HL-60/S4 treated with retinoic acid at 250 ng/mL for 4 days and 3 days (cell line): ENCODE measurements around the gene KLF17.
"Not testable (repeated sequence)": the region's sequence is repeated elsewhere in the genome, so short reads cannot be mapped to it uniquely, and the experiment has no call there.

Experiments
- in situ Hi-C: fragments of 300-500 bp; cut with MboI; formaldehyde crosslinking; loops from 2 replicates; pipeline ENCODE4 v1.7.0; 2022; ENCODE audit warnings: low sequenced_read_pairs

The KLF17 gene

DNA sequence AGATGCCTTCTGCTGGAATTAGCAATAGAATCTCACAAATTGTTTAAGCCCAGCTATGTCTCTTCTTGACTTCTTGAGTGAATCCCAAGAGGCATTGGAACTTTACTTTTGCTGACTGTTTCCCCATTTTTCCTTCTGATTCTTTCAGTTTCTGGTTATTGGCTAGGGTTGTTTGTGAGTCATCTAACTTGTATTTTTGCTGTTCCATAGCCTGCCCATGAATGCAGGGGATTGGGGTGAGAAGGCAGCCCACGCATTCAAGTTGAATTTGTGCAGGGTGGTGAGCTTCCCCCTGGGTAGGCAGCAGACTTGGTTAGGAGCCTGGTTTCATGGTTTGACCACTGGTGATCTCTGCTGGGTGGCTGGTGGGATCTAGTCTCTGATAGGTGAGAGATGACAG lies 10.4 kb upstream of the KLF17 start:
- in situ Hi-C loops = no loop called here

DNA sequence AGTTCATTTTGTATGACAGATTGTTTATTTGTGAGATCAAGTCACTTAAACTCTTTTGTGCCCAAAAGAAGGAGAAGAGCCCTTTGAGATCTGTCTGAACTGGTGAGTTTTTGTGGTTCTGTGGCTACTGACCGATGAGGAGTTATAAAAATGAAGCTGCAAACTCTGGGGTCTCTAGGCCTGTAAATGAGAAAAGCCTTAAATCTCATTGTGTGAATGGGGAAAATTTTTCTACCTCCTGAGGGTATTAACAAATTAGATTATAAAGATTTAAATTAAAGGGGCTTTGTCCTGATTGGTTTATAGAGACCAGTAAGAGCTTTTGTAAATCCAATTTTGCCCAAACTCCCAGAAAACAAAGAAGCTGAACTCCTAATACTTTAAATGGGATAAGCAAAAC lies 9.7 kb upstream of the KLF17 start:
- in situ Hi-C loops = no loop called here

DNA sequence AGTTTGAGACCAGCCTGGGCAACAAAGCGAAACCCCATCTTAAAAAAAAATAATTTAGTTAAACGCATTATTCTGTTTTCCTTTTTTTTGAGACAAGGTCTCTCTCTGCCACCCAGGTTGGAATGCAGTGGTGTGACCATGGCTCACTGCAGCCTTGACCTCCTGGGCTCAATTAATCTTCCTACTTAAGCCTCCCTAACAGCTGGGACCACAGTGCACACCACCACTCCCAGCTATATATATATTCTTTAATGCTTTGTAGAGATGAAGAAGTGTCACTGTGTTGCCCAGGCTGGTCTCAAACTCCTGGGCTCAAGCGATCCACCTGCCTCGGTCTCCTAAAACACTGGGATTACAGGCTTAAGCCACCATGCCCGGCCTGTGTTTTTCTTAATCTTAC lies 7.7 kb upstream of the KLF17 start:
- in situ Hi-C loops = no loop called here

DNA sequence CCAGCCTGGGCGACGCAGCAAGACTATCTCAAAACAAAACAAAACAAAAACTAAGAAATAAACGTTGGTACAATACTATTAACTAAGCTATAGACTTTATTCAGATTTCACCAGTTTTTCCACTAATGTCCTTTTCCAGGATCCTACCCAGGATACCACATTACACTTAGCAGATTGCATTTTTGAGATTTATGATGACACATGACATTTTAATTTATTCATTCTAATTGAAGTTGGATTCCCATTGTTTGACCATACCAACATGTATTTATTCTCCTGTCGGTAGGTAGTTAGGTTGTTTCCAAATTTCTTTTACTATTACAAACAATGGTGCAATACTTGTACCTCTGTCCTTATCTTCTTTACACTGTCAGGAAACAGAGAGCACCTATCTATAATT lies 6.8 kb upstream of the KLF17 start:
- in situ Hi-C loops = no loop called here

DNA sequence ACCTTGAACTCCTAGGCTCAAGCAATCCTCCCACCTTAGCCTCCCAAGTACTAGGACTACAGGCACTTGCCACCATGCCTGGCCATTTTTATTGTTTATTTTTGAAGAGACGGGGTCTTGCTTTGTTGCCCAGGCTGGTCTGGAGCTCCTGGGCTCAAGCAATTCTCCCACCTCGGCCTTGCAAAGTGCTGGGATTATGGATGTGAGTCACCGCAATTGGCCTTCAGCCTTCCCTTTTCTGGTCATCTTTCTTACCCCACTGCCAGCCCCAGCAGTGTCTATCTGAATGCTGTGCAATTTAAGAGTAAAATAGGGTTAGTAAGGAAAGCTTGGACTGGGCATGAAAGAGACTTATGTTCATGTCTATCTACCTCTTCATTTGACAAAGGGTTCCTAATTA lies 6.1 kb upstream of the KLF17 start:
- in situ Hi-C loops = no loop called here

- in situ Hi-C loops = no loop called here
Observed at GRCh38 chr1:44113095-44113609, 5.5 kb upstream of the KLF17 start.

DNA sequence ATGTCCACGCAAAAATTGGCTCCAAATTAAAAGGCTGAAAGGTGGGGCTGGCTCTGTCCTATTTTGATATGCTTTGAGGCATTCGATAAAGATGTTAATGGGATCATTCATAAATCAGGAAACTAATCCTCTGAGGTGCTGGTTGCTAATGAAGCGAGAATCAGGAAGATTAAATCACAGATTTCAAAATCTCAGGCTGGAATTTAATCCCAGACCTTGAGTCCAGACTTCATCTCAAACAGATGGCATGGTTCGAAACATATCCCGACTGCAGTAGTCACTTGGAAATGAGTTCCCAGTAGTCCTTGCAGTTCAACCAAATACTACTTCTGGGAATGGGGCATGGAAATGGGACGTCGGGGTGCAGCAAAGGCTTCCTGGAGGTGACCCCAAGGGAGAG lies 4.5 kb upstream of the KLF17 start:
- in situ Hi-C loops = no loop called here

GRCh38 chr1:44117272-44117671 lies 1.3 kb upstream of the KLF17 start:
- in situ Hi-C loops = not testable (repeated sequence)

DNA sequence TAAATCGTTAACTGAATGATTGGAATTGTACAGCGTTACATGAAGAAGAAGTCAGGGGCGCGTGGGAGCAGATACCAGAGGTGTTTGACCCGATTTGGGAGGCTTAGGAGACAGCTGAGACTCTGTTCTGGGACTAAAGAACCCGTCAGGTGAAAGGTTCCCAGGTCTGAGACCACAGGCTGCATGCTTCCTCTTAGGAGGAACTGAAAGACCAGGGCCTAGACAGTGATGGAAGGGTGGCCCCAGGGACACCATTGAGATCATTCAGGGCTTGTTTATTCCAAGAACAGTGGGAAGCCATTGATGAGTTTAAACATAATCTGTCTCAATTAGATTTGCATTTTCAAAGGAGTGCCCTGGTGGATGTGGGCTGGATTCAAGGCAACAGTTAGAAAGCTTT lies 904 bp downstream of the KLF17 start:
- in situ Hi-C loops = no loop called here

DNA sequence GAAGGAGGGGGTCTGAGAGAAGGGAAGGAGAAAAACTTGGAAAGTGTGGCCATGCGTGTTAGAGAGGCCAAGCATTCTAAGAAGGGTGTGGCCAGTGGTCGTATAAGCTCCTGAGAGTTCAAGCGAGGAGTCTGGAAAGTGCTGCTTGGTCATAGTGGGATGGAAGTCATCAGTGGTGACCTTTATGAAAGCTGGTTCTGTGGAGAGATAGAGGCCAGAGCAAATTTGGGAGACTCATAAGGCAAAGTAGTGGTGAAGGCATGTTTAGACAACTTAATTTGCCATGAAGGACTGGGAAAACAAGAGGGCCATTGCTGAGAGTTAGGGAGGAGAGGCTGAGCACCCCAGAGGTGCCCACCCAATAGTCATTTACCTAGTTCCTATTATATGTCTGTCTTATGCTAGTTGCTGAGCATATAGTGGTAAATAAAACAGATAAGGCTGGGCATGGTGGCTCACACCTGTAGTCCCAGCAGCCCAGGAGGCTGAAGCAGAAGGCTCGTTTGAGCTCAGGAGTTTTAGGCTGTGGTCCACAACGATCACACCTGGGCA lies 1.9 kb downstream of the KLF17 start:
- in situ Hi-C loops = no loop called here

DNA sequence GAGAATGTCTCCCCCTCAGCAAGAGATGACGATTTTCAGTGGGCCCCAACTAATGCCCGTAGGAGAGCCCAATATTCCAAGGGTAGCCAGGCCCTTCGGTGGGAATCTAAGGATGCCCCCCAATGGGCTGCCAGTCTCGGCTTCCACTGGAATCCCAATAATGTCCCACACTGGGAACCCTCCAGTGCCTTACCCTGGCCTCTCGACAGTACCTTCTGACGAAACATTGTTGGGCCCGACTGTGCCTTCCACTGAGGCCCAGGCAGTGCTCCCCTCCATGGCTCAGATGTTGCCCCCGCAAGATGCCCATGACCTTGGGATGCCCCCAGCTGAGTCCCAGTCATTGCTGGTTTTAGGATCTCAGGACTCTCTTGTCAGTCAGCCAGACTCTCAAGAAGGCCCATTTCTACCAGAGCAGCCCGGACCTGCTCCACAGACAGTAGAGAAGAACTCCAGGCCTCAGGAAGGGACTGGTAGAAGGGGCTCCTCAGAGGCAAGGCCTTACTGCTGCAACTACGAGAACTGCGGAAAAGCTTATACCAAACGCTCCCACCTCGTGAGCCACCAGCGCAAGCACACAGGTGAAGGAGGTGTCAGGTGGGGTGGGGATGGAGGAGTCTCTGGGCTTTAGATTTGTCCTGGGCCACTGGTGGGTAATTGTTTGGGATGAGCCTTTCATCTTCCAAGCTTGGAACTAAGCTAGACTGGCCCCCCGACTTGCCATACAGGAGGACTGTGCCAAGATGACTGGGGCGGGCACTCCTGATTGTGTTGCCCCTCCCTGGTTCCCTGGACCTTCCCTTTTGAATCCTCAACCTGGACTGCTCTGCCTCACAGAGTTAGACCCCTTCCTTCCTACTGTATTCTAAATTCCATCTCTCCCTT lies 11.2 kb downstream of the KLF17 start:
- in situ Hi-C loops = no loop called here

GRCh38 chr1:44131411-44131810 lies 12.8 kb downstream of the KLF17 start:
- in situ Hi-C loops = no loop called here

DNA sequence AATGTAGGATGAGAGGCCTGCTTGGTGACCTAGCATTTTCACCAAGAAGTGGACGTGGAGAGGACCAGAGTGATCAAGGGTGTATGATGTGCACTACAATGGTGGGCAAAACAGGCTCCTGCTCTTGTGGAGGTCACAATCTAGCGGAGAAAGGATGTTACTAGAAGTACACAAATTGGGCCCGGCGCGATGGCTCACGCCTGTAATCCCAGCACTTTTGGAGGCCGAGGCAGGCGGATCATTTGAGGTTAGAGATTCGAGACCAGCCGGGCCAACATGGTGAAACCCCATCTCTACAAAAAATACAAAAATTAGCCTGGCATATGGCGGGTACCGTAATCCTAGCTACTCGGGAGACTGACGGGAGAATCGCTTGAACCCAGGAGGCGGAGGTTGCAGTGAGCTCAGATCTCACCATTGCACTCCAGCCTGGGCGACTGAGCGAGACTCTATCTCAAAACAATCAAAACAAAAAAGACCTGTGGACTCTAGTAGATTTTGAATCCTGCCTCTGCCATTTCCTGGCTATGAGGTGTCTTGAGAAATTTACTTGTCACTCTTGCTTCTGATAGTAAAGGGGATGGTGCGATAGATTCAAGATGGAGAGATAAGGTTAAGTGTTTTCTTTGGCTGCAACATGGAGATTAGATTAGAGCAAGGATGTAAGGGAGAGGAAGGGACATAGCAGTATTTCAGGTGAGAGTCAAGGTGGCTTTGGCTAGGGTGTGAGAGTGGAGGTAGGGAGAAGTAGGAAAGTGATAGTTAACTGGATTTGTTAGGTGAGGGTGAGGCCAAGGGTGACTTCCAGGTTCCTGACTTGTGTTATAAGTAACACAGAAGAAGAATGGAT lies 15.7 kb downstream of the KLF17 start:
- in situ Hi-C loops = no loop called here

DNA sequence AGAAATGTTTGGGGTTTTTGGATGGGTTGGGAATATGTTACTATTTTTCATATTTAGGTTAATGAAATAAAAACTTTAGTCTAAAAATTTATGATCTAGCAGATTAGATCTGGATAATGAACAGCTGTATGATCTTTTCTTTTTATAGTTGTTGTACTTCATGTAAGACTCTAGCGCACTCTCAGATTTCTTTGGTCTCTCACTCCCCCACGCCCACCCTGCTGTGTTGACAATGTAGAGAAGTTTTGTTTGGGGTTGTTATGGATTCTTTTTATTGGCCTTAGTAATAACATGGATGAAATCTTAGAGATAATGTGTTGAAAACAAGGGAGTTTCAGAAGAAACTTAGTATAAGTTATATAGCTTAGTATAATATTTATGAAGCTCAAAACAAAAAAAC lies 17.3 kb downstream of the KLF17 start:
- in situ Hi-C loops = no loop called here

DNA sequence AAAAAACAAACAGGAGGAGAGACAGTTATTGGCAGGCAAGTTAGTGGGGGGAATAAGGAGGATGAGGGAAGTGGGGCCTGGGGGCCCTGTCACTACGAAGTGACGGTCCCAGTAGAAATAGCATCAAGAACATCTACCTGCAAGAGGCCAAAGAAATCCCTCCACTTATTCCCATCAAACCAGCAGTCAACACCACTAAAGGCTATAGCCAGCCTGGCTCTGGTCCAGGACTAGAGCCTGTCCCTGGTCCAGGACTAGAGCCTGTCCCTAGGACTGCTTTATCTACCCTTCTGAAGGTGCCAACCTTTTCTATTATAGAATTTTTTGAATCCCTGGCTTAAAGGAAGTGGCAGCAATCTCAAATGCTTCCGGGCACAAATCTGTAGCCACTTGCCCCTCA lies 19.6 kb downstream of the KLF17 start:
- in situ Hi-C loops = no loop called here

DNA sequence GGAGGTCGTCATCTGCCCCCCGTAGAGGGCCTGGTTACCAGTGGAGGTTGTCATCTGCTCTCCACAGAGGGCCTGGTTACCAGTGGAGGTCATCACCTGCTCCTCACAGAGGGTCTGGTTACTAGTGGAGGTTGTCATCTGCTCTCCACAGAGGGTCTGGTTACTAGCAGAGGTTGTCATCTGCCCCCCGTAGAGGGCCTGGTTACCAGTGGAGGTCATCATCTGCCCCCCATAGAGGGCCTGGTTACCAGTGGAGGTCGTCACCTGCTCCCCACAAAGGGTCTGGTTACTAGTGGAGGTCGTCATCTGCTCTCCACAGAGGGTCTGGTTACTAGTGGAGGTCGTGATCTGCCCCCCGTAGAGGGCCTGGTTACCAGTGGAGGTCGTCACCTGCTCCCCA lies 20.9 kb downstream of the KLF17 start:
- in situ Hi-C loops = not testable (repeated sequence)

DNA sequence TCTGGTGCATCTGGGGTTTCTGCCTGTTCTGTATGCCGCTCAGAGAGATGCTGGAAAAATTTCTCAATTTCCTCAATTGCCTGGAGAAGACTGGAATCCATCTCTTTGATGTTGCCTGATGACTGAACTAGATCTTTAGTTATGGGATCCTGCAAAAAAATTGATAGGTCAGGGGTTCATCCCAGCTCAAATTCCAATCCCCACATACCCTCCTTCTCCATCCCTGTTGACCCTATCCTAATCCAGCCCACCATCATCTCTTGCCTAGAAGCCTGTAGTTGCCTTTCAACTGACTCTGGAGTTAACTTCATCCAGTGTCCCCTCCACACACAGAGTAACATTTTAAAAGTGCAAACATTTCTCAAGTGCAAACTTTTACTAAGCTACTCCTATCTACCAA lies 22.9 kb downstream of the KLF17 start, which contains the start of gene KLF18:
Gene KLF18, minus strand, starts transcription at position 101 of the 400 bp plus-strand sequence. Its CDS starts 0 bp downstream, at position 101.
- in situ Hi-C loops = no loop called here

DNA sequence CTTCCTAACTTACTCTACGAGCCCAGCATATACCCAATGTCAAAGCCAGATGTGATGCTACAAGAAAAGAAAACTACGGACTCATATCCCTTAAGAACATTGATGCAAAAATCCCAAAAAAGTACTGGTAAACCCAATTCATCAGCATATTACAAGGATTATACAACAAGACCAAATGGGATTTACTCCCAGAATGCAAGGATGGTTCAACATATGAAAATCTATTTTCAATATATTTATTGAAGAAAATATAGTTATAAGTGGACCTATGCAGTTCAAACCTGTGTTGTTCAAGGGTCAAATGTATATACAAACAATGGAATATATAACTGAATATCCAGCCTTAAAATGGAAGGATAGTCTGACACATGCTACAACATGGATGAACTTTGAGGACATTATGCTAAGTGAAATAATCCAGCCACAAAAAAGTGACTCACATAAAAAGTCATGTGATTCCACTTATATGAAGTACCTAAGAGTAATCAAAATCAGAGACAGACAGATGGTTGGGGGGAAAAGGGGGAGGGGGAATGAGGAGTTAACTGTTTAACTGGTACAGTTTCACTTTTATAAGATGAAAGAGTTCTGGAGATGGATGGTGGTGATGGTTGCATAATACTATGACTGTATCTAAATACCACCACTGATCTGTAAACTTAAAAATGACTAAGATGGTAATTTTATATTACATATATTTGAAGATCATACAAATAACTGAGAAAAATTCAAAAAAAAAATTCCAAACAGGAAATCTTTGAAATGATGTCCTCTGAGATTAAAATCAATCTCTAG lies 26.5 kb downstream of the KLF17 start:
- in situ Hi-C loops = no loop called here

DNA sequence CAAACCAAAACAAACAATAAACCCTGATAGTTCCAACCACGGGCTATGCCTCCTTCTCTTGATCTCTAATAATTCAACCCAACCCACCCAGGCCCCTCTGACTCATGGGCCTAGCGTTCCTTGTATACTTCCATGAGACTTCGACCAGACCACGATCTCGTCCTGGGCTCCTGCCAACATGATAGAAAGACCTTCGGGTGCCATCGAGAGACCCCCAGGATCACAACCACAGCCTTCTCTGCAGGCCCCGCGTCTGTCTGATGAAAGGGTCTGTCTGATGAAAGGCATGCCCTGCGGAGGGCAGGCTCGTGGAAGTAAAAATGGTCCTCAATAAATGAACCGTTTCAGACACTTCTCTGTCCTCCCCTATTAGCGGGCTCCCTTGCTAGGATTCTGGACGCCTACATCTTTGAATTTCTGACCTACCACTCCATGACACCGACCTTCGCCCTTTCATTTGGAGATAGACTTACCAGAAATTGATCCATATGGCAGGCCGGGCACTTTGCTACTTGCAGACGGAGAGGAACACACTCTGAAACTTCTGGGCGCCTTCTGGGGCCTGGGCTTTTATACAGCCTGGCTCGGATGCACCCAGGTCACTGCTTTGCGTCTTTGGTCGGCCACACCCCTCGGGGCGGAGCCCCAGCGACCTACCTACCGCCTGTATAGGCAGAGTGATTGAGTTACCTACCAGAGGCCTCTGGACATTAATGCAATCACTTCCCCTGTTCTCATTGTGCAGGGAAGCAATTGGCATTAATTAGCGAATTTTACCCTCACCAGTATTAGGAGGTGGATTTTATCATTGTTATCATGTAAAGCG lies 28.1 kb downstream of the KLF17 start:
- in situ Hi-C loops = no loop called here

DNA sequence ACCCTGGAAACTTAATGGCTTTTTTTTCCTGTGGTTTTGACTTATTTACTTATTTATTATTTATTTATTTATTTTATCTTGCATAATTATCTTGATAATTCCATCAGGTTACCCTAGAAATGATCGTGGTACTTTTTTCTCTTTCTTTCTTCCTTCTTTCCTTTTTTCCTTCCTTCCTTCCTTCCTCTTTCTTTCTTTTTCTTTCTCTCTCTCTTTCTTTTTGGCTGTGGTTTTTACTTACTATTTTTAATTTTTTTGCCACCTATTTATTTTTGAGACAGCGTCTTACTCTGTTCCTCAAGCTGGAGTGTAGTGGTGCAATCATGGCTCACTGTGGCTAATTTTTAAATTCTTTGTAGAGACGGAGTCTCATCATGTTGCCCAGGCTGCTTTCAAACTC lies 29.0 kb downstream of the KLF17 start:
- in situ Hi-C loops = no loop called here
